Erythroblast (primary cell): ENCODE measurements around the gene MB.

ENCODE experiments used
- GATA1 ChIP-seq: IDR thresholded peaks from 2 replicates; pipeline ENCODE4 v1.6.1; 2011; ENCODE audit warnings: low read depth, mild to moderate bottlenecking, control low read depth, low read length, moderate library complexity
- POLR2A ChIP-seq: IDR thresholded peaks from 2 replicates; pipeline ENCODE4 v1.6.1; 2011; ENCODE audit warnings: mild to moderate bottlenecking, low read length

DNA sequence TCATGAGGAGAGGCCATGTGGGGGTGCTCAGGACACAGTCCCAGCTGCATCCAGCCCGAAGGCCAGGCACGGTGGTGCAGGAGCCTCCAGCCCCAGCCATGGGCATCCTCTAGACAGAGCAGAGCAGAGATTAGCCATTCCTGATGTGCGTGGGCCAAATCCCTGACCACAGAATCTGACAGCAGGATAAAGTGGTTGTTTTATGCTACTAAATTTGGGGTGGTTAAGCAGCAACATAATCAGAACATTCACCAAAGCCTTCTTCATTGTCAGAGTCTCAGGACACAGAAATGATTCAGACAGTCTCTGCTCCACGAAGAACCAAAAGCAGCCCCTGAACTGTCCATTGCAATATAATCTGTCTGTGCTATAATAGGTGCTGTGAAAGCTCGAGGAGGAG lies 56.8 kb downstream of the MB start:
- TF ChIP-seq POLR2A (no peak), GATA1 (no peak)
